ENCODE measurements around the gene CRYBB1.

The CRYBB1 gene

DNA sequence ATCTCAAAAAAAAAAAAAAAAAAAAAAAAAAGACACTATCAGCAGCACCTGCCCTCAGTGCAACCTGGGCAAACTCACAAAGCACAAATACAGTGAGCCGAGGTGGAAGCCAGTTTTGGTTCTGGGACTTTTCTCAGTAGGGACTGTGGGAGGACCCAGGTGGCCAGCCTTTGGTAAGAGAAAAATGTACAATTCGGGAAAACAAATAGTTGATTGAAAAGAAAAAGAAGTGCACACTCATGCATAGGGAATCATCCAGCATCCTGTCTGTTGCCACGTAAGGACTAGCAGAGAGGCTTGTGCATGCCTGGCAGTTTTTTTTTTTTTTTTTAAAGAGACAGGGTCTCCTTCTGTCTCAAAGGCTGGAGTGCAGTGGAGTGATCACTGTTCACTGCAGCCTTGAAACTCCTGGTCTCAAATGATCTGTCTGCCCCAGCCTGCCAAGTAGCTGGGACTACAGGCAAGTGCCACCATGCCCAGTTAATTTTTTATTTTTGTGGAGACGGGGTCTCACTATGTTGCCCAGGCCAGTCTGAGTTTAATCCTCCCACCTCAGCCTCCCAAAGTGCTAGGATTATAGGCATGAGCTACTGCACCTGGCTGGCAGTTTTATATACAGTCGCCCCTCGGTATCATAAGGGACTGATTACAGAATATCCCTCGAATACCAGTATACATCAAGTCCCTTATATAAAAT is 64.6 kb downstream of the CRYBB1 start:
- no peak for DNase-seq (ENCODE audit: low read depth in 2 of 2)

- DNase-seq (ENCODE audit: low read depth in 2 of 2) = no peak
Measured at GRCh38 chr22:26552466-26552865, 65.4 kb downstream of the CRYBB1 start.

DNA sequence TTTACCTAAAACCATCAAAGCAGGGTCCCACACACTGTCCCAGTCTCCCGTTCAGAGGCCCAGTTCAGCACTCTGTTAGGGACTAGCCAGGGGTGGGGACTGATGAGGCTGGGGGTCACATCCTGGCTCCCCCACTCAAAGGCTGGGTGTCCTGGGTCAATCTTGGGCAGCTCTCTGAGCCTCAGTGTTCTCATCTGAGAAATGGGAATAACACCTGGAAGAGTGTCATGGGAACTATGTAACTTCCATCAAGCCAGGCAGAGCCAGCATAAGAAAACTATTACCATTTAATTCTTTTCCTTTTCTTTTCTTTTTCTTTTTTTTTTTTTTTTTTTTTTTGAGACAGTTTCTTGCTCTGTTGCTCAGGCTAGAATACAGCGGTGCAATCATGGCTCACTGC is 66.3 kb downstream of the CRYBB1 start:
- DNase-seq (ENCODE audit: low read depth in 2 of 2) = no peak

DNA sequence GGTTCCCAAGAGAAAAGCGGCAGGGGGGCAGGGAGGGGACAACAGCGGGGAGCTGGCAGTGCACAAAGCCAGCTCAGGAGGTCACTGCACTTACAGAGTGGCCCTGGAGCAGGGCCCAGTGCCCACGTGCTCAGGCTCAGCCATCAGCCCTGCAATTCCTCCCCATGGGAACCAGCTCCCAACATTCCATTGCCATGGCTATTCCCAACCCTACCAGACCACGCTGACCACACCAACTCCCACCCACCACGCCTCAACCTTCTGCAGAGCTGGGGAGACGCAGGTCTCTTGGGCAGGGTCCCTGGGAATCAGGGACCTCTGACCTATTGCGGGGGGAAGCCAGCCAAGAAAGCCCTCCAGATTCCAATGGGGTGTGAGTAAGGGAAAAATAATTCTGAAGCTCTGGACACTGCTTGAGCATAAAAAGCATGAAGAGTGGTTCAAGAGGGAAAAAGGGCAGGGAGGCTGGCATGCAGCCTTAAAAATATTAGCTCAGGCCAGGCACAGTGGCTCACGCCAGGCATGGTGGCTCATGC is 67.3 kb downstream of the CRYBB1 start:
- DNase-seq (ENCODE audit: low read depth in 2 of 2) = no peak

GRCh38 chr22:26549902-26550497 is 67.8 kb downstream of the CRYBB1 start:
- DNase-seq (ENCODE audit: low read depth in 2 of 2) = no peak

Data from activated CD8-positive, alpha-beta memory T cell treated with anti-CD3 and anti-CD28 coated beads for 4 hours (primary cell).